ENCODE measurements around the gene POM121C.
"Not testable (repeated sequence)": the region's sequence is repeated elsewhere in the genome, so short reads cannot be mapped to it uniquely, and the experiment has no call there.

Gene POM121C

GRCh38 chr7:75393194-75393593 is 92.9 kb downstream of the POM121C start:
- DNase-seq (ENCODE audit: low read depth) = not testable (repeated sequence)

GRCh38 chr7:75374519-75375317 is 111.4 kb downstream of the POM121C start:
- not testable (repeated sequence) for DNase-seq (ENCODE audit: low read depth)

- not testable (repeated sequence) for DNase-seq (ENCODE audit: low read depth)
These were observed 112.0 kb downstream of the POM121C start for GRCh38 chr7:75374144-75374518.

- DNase-seq (ENCODE audit: low read depth) = not testable (repeated sequence)
These were observed 118.8 kb downstream of the POM121C start for GRCh38 chr7:75367313-75367712.

Data from stimulated activated CD8-positive, alpha-beta memory T cell treated with anti-CD3 and anti-CD28 coated beads, Interleukin-12 subunit alpha, Interleukin-12 subunit beta, amount 100 ng/mL, for 1 hour (primary cell).